ENCODE results near the gene COPA.

The COPA gene

GRCh38 chr1:160256396-160257046 is 86.5 kb downstream of the COPA start:
- Mint-ChIP-seq H3K36me3 (ENCODE audit: low read depth) (peaks cover 27% of the 10 kb centered on the region), H3K4me1 (peaks cover 53% of the 10 kb centered on the region), H3K4me3 (no peak overlapping the region), H3K27ac (no peak overlapping the region), H3K27me3 (no peaks in the 10 kb centered on the region), H3K9me3 (no peaks in the 10 kb centered on the region)
- DNase-seq (no peak), ATAC-seq (no peak)

- Mint-ChIP-seq H3K9me3 (no peaks in the 10 kb centered on the region), H3K4me1 (peaks cover 48% of the 10 kb centered on the region), H3K36me3 (ENCODE audit: low read depth) (peaks cover 25% of the 10 kb centered on the region)
These were observed 87.2 kb downstream of the COPA start for GRCh38 chr1:160255781-160256300.

GRCh38 chr1:160251687-160252526 is 91.1 kb downstream of the COPA start:
- Mint-ChIP-seq H3K9me3 (no peaks in the 10 kb centered on the region), H3K27ac (no peak overlapping the region), H3K4me1 (peaks cover 16% of the 10 kb centered on the region), H3K36me3 (ENCODE audit: low read depth) (peaks cover 4% of the 10 kb centered on the region), H3K4me3 (no peak overlapping the region), H3K27me3 (no peaks in the 10 kb centered on the region)
- DNase-seq (peak; percentile 26), ATAC-seq (peak; percentile 81)

More at GRCh38 chr1:160255781-160256300, 87.2 kb downstream of the COPA start:
- Mint-ChIP-seq H3K27me3 (no peaks in the 10 kb centered on the region), H3K4me3 (no peak overlapping the region), H3K27ac (no peak overlapping the region)
- DNase-seq (no peak), ATAC-seq (no peak)

- no peak for ATAC-seq
- H3K4me3 Mint-ChIP-seq, result no peak overlapping the region
- H3K27ac Mint-ChIP-seq, result no peak overlapping the region
These were observed 92.0 kb downstream of the COPA start for GRCh38 chr1:160251011-160251410.

GRCh38 chr1:160247053-160247452 is 96.0 kb downstream of the COPA start:
- Mint-ChIP-seq H3K27ac (no peak overlapping the region), H3K27me3 (no peaks in the 10 kb centered on the region), H3K36me3 (ENCODE audit: low read depth) (peaks cover 12% of the 10 kb centered on the region), H3K4me1 (peaks cover 9% of the 10 kb centered on the region), H3K9me3 (no peaks in the 10 kb centered on the region), H3K4me3 (no peak overlapping the region)
- ATAC-seq, result no peak
- DNase-seq, result no peak

More at GRCh38 chr1:160251011-160251410, 92.0 kb downstream of the COPA start:
- Mint-ChIP-seq H3K36me3 (ENCODE audit: low read depth) (peaks cover 4% of the 10 kb centered on the region), H3K27me3 (no peaks in the 10 kb centered on the region), H3K4me1 (peaks cover 10% of the 10 kb centered on the region), H3K9me3 (no peaks in the 10 kb centered on the region)
- DNase-seq, result no peak

GRCh38 chr1:160245434-160245833 is 97.6 kb downstream of the COPA start:
- Mint-ChIP-seq H3K4me1 (peaks cover 3% of the 10 kb centered on the region), H3K27ac (no peak overlapping the region), H3K4me3 (no peak overlapping the region), H3K9me3 (no peaks in the 10 kb centered on the region), H3K27me3 (no peaks in the 10 kb centered on the region), H3K36me3 (ENCODE audit: low read depth) (peaks cover 18% of the 10 kb centered on the region)
- ATAC-seq (no peak), DNase-seq (no peak)

- Mint-ChIP-seq H3K27ac (no peak overlapping the region), H3K36me3 (ENCODE audit: low read depth) (peaks cover 27% of the 10 kb centered on the region), H3K9me3 (no peaks in the 10 kb centered on the region), H3K4me1 (peaks cover 3% of the 10 kb centered on the region), H3K27me3 (no peaks in the 10 kb centered on the region), H3K4me3 (no peak overlapping the region)
- ATAC-seq (no peak), DNase-seq (no peak)
These were observed 98.8 kb downstream of the COPA start for GRCh38 chr1:160244209-160244608.

- Mint-ChIP-seq H3K4me1 (peaks cover 3% of the 10 kb centered on the region), H3K9me3 (no peaks in the 10 kb centered on the region), H3K36me3 (ENCODE audit: low read depth) (peaks cover 31% of the 10 kb centered on the region), H3K27me3 (no peaks in the 10 kb centered on the region), H3K27ac (no peak overlapping the region), H3K4me3 (no peak overlapping the region)
- DNase-seq, result no peak
- ATAC-seq, result no peak
These were observed 99.3 kb downstream of the COPA start for GRCh38 chr1:160243767-160244166.

GRCh38 chr1:160239582-160240299 is 103.3 kb downstream of the COPA start:
- DNase-seq, result no peak
- no peaks in the 10 kb centered on the region for H3K4me1 Mint-ChIP-seq
- no peak overlapping the region for H3K27ac Mint-ChIP-seq
- H3K9me3 Mint-ChIP-seq, result no peaks in the 10 kb centered on the region
- H3K4me3 Mint-ChIP-seq, result no peak overlapping the region
- peaks cover 53% of the 10 kb centered on the region for H3K36me3 Mint-ChIP-seq (ENCODE audit: low read depth)
- ATAC-seq, result no peak
- H3K27me3 Mint-ChIP-seq, result no peaks in the 10 kb centered on the region
